ENCODE data around the gene SPC24.

Gene SPC24

GRCh38 chr19:11166281-11167142, 10.9 kb upstream of the SPC24 start:
- no peak overlapping the region for H3K18ac ChIP-seq (ENCODE audit: low read length)
- no peak overlapping the region for H2BK120ac ChIP-seq (ENCODE audit: insufficient read depth, low read length, poor library complexity)
- WGBS (ENCODE audit: extremely low coverage, insufficient coverage, insufficient read length) = no CpG with 5 or more reads among the region's 26 CpGs

GRCh38 chr19:11165486-11166030, 10.0 kb upstream of the SPC24 start:
- Histone ChIP-seq H3K79me2 (ENCODE audit: control insufficient read depth, insufficient read depth, low read length, poor library complexity) (no peaks in the 10 kb centered on the region), H3K9ac (ENCODE audit: low read length) (no peak overlapping the region), H2AFZ (ENCODE audit: insufficient read depth, low read length, poor library complexity) (no peak overlapping the region), H4K12ac (ENCODE audit: low read depth, low read length) (no peak overlapping the region), H3K14ac (ENCODE audit: low read length) (no peak overlapping the region), H3K9me3 (ENCODE audit: insufficient read depth, low read depth, low read length) (peaks cover 2% of the 10 kb centered on the region), H3K23ac (ENCODE audit: low read length) (no peak overlapping the region), H3K18ac (ENCODE audit: low read length) (no peak overlapping the region), H2AK5ac (ENCODE audit: low read length) (no peak overlapping the region), H3K27ac (ENCODE audit: low read depth, low read length) (no peak overlapping the region), H2BK120ac (ENCODE audit: insufficient read depth, low read length, poor library complexity) (no peak overlapping the region), H3K4me2 (ENCODE audit: low read length) (no peak overlapping the region), H2BK12ac (ENCODE audit: low read length) (no peak overlapping the region), H3K4ac (ENCODE audit: low read depth, low read length) (no peak overlapping the region), H3K4me1 (ENCODE audit: control insufficient read depth in 1 of 2, insufficient read depth in 2 of 2, low read length in 2 of 2) (no peaks in the 10 kb centered on the region), H3K36me3 (ENCODE audit: control insufficient read depth in 1 of 2, insufficient read depth in 2 of 2, low read length in 2 of 2) (peaks cover 23 to 31% of the 10 kb centered on the region in 2 experiments), H4K8ac (ENCODE audit: low read depth, low read length) (no peak overlapping the region), H4K91ac (ENCODE audit: low read depth, low read length) (no peak overlapping the region), H3K4me3 (ENCODE audit: low read depth, low read length) (no peak overlapping the region), H3K79me1 (ENCODE audit: low read length) (no peaks in the 10 kb centered on the region), H3K27me3 (ENCODE audit: insufficient read depth, low read length) (no peaks in the 10 kb centered on the region), H2BK5ac (ENCODE audit: low read depth, low read length, poor library complexity) (no peak overlapping the region)
- DNase-seq = no peak
- no CpG with 5 or more reads among the region's 13 CpGs for WGBS (ENCODE audit: extremely low coverage, insufficient coverage, insufficient read length)

More at GRCh38 chr19:11166281-11167142, 10.9 kb upstream of the SPC24 start:
- no peak overlapping the region for H2BK12ac ChIP-seq (ENCODE audit: low read length)
- no peak overlapping the region for H3K27ac ChIP-seq (ENCODE audit: low read depth, low read length)
- no peak overlapping the region for H4K12ac ChIP-seq (ENCODE audit: low read depth, low read length)
- no peak overlapping the region for H3K4me2 ChIP-seq (ENCODE audit: low read length)
- H2BK5ac ChIP-seq (ENCODE audit: low read depth, low read length, poor library complexity) = no peak overlapping the region
- H3K79me2 ChIP-seq (ENCODE audit: control insufficient read depth, insufficient read depth, low read length, poor library complexity) = no peaks in the 10 kb centered on the region
- H2AK5ac ChIP-seq (ENCODE audit: low read length) = no peak overlapping the region
- no peaks in the 10 kb centered on the region for H3K27me3 ChIP-seq (ENCODE audit: insufficient read depth, low read length)
- H3K36me3 ChIP-seq (ENCODE audit: control insufficient read depth in 1 of 2, insufficient read depth in 2 of 2, low read length in 2 of 2) = peaks cover 23 to 34% of the 10 kb centered on the region in 2 experiments
- H3K9me3 ChIP-seq (ENCODE audit: insufficient read depth, low read depth, low read length) = peaks cover 2% of the 10 kb centered on the region
- H3K4me1 ChIP-seq (ENCODE audit: control insufficient read depth in 1 of 2, insufficient read depth in 2 of 2, low read length in 2 of 2) = no peaks in the 10 kb centered on the region
- no peaks in the 10 kb centered on the region for H3K79me1 ChIP-seq (ENCODE audit: low read length)
- H3K4ac ChIP-seq (ENCODE audit: low read depth, low read length) = no peak overlapping the region
- no peak overlapping the region for H4K8ac ChIP-seq (ENCODE audit: low read depth, low read length)
- no peak for DNase-seq
- H3K23ac ChIP-seq (ENCODE audit: low read length) = no peak overlapping the region
- H3K4me3 ChIP-seq (ENCODE audit: low read depth, low read length) = no peak overlapping the region
- no peak overlapping the region for H2AFZ ChIP-seq (ENCODE audit: insufficient read depth, low read length, poor library complexity)
- no peak overlapping the region for H4K91ac ChIP-seq (ENCODE audit: low read depth, low read length)
- no peak overlapping the region for H3K9ac ChIP-seq (ENCODE audit: low read length)
- H3K14ac ChIP-seq (ENCODE audit: low read length) = no peak overlapping the region

GRCh38 chr19:11164879-11165406, 9.4 kb upstream of the SPC24 start:
- H3K79me2 ChIP-seq (ENCODE audit: control insufficient read depth, insufficient read depth, low read length, poor library complexity) = no peaks in the 10 kb centered on the region
- H3K18ac ChIP-seq (ENCODE audit: low read length) = no peak overlapping the region
- H4K8ac ChIP-seq (ENCODE audit: low read depth, low read length) = no peak overlapping the region
- no peak overlapping the region for H2AFZ ChIP-seq (ENCODE audit: insufficient read depth, low read length, poor library complexity)
- no peak overlapping the region for H2BK12ac ChIP-seq (ENCODE audit: low read length)
- no peak overlapping the region for H4K91ac ChIP-seq (ENCODE audit: low read depth, low read length)
- H3K4me2 ChIP-seq (ENCODE audit: low read length) = no peak overlapping the region
- H4K12ac ChIP-seq (ENCODE audit: low read depth, low read length) = no peak overlapping the region
- no CpG with 5 or more reads among the region's 17 CpGs for WGBS (ENCODE audit: extremely low coverage, insufficient coverage, insufficient read length)
- no peaks in the 10 kb centered on the region for H3K27me3 ChIP-seq (ENCODE audit: insufficient read depth, low read length)
- H3K79me1 ChIP-seq (ENCODE audit: low read length) = no peaks in the 10 kb centered on the region
- H3K23ac ChIP-seq (ENCODE audit: low read length) = no peak overlapping the region
- H2AK5ac ChIP-seq (ENCODE audit: low read length) = no peak overlapping the region
- no peak overlapping the region for H3K9ac ChIP-seq (ENCODE audit: low read length)
- peaks cover 2% of the 10 kb centered on the region for H3K9me3 ChIP-seq (ENCODE audit: insufficient read depth, low read depth, low read length)
- no peak overlapping the region for H2BK120ac ChIP-seq (ENCODE audit: insufficient read depth, low read length, poor library complexity)
- DNase-seq = no peak
- H3K36me3 ChIP-seq (ENCODE audit: control insufficient read depth in 1 of 2, insufficient read depth in 2 of 2, low read length in 2 of 2) = peaks cover 17 to 27% of the 10 kb centered on the region in 2 experiments
- H3K4ac ChIP-seq (ENCODE audit: low read depth, low read length) = no peak overlapping the region
- H2BK5ac ChIP-seq (ENCODE audit: low read depth, low read length, poor library complexity) = no peak overlapping the region
- H3K4me3 ChIP-seq (ENCODE audit: low read depth, low read length) = no peak overlapping the region
- H3K27ac ChIP-seq (ENCODE audit: low read depth, low read length) = no peak overlapping the region
- H3K14ac ChIP-seq (ENCODE audit: low read length) = no peak overlapping the region
- no peaks in the 10 kb centered on the region for H3K4me1 ChIP-seq (ENCODE audit: control insufficient read depth in 1 of 2, insufficient read depth in 2 of 2, low read length in 2 of 2)

- H4K8ac ChIP-seq (ENCODE audit: low read depth, low read length) = no peak overlapping the region
Measured at GRCh38 chr19:11164296-11164695, 8.7 kb upstream of the SPC24 start.

More at GRCh38 chr19:11164296-11164695, 8.7 kb upstream of the SPC24 start:
- H3K4me3 ChIP-seq (ENCODE audit: low read depth, low read length) = no peak overlapping the region
- H3K4ac ChIP-seq (ENCODE audit: low read depth, low read length) = no peak overlapping the region
- H2BK120ac ChIP-seq (ENCODE audit: insufficient read depth, low read length, poor library complexity) = no peak overlapping the region
- H3K79me1 ChIP-seq (ENCODE audit: low read length) = no peaks in the 10 kb centered on the region
- H3K18ac ChIP-seq (ENCODE audit: low read length) = no peak overlapping the region
- DNase-seq = no peak
- H4K91ac ChIP-seq (ENCODE audit: low read depth, low read length) = no peak overlapping the region
- H2AK5ac ChIP-seq (ENCODE audit: low read length) = no peak overlapping the region
- no peak overlapping the region for H2AFZ ChIP-seq (ENCODE audit: insufficient read depth, low read length, poor library complexity)
- no peak overlapping the region for H3K14ac ChIP-seq (ENCODE audit: low read length)
- H3K4me1 ChIP-seq (ENCODE audit: control insufficient read depth in 1 of 2, insufficient read depth in 2 of 2, low read length in 2 of 2) = no peaks in the 10 kb centered on the region
- no peak overlapping the region for H3K27ac ChIP-seq (ENCODE audit: low read depth, low read length)
- peaks cover 13 to 23% of the 10 kb centered on the region in 2 experiments for H3K36me3 ChIP-seq (ENCODE audit: control insufficient read depth in 1 of 2, insufficient read depth in 2 of 2, low read length in 2 of 2)
- no peak overlapping the region for H3K4me2 ChIP-seq (ENCODE audit: low read length)
- H3K9ac ChIP-seq (ENCODE audit: low read length) = no peak overlapping the region
- H2BK12ac ChIP-seq (ENCODE audit: low read length) = no peak overlapping the region
- H3K79me2 ChIP-seq (ENCODE audit: control insufficient read depth, insufficient read depth, low read length, poor library complexity) = no peaks in the 10 kb centered on the region
- no peak overlapping the region for H2BK5ac ChIP-seq (ENCODE audit: low read depth, low read length, poor library complexity)
- no peak overlapping the region for H3K23ac ChIP-seq (ENCODE audit: low read length)
- H3K27me3 ChIP-seq (ENCODE audit: insufficient read depth, low read length) = no peaks in the 10 kb centered on the region
- H3K9me3 ChIP-seq (ENCODE audit: insufficient read depth, low read depth, low read length) = peaks cover 2% of the 10 kb centered on the region
- WGBS (ENCODE audit: extremely low coverage, insufficient coverage, insufficient read length) = no CpG with 5 or more reads among the region's 11 CpGs
- no peak overlapping the region for H4K12ac ChIP-seq (ENCODE audit: low read depth, low read length)
